ENCODE data around the gene KRTCAP2.
"Not testable (repeated sequence)": the region's sequence is repeated elsewhere in the genome, so short reads cannot be mapped to it uniquely, and the experiment has no call there.

Gene KRTCAP2

GRCh38 chr1:155200920-155201319, 27.8 kb upstream of the KRTCAP2 start:
- in situ Hi-C loops (cut with MboI; ENCODE audit: low sequenced_read_pairs): no loop called here

DNA sequence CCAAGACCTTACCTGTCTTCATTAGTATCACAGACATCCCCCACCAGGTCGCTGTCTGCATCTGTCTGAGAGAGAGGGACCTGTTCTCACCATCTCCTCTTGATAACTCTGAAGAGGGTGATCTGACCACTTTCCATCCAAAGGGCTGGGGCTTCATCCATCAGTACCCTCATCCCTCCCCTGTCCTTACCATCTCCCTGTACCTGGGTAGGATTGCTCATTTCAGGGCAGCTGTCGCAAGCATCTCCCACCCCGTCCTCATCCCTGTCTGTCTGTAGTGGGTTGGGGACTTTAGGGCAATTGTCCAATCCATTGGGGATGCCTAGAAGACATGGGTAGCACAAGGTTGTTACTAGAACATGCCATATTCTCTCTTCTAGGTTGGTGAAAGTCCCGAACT, 26.7 kb upstream of the KRTCAP2 start:
- in situ Hi-C loops (cut with MboI; ENCODE audit: low sequenced_read_pairs): no loop called here

DNA sequence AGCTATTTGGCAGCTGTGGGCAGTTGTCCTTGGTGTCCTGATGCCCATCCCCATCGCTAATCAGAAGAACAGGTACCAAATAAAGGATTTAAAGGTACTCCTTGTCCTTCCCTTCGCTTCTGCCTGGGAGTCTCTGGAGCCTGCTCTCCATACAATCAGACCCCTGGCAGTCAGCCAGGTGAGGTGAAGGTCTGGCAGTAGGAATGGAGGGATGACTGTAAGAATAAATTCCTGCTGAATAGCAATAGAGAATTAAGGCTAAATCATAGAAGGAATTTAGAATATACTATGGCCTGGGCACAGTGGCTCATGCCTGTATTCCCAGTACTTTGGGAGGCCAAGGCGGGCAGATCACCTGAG, 25.4 kb upstream of the KRTCAP2 start:
- in situ Hi-C loops (cut with MboI; ENCODE audit: low sequenced_read_pairs): no loop called here

- in situ Hi-C loops (cut with MboI; ENCODE audit: low sequenced_read_pairs): no loop called here
Measured at GRCh38 chr1:155197901-155198546, 24.9 kb upstream of the KRTCAP2 start.

GRCh38 chr1:155196893-155197638, 24.0 kb upstream of the KRTCAP2 start:
- in situ Hi-C loops (cut with MboI; ENCODE audit: low sequenced_read_pairs): no loop called here

DNA sequence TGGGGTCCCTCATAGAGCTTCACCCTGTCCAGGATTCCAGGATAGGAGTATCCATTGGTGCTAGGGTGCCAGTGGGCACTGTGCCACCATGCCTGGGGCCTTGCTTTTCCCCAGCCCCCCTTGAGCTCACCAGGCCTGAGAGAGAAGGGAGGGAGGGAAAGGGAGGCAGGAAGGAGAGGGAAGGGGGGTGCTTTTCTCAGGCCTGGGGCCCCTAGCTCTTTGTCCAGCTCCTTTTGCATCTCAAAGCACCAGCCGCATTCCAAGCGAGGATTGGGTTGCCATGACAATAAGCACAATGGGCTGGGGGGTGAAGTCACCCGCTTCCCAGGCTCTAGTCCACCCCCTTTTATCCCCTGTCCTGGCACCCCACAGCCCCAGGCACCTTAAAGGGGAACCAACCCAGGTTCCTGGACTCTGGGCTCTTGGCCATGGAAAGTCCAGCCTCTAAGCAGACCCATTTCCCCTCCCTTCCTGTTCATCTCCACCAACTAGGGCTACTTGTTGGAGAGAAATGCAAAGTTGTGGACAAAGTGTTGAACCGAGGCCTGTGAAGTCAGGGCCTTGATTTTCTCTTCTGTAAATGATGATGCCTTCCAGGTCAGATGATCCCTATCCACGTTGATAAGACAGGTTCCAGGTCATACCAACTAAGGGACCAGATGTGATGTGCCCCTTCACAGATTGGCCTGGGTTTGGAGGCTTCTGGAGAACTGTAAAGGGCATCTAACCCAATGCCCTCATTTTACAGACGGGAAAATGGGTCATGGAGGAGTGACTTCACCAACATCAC, 23.2 kb upstream of the KRTCAP2 start:
- in situ Hi-C loops (cut with MboI; ENCODE audit: low sequenced_read_pairs): no loop called here

DNA sequence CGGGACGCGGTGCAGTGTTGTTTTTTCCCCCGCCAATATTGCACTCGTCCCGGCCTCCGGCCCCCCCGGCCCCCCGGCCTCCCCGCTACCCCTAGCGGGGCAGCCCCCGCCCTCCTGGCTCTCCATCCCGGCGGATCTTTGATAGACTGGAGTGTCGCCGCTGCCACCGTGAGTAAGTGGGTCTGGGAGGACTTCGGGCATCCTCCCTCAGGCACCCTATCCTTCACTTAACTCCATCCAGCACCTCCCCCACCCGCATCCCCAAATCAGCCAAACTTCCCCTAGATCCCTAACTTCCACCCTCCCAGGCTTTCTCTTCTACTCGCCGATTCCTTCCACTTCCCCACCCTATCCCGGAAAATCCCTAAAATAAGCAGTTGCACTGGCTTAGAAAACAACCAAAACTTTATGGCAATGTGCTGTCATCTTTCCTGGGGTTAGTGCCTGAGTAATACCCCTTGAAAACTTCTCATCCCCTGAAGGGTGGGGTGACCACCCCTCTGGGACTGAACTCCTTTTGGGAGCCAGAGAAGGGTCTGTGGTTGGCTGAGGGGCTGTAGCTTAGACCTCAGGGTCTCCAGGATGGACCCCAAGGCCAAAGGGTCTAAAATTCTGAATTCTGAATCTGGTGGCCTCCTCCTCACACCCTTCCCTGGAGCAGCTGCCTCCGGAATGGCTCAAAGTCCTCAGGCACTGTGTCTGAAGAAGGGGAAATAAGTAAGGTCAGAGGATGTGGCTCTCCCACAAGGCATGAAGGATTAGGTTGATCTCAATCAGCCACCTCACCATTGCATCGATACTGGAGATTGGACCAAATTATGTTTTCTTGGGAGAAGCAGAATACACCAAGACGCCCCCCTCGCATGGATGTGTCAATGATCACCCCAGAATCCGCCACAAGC, 22.3 kb upstream of the KRTCAP2 start:
- in situ Hi-C loops (cut with MboI; ENCODE audit: low sequenced_read_pairs): no loop called here

- in situ Hi-C loops (cut with MboI; ENCODE audit: low sequenced_read_pairs): not testable (repeated sequence)
Measured at GRCh38 chr1:155193991-155194240, 20.8 kb upstream of the KRTCAP2 start.

GRCh38 chr1:155193275-155193990, 20.3 kb upstream of the KRTCAP2 start:
- in situ Hi-C loops (cut with MboI; ENCODE audit: low sequenced_read_pairs): no loop called here

GRCh38 chr1:155192346-155193274, 19.5 kb upstream of the KRTCAP2 start:
- in situ Hi-C loops (cut with MboI; ENCODE audit: low sequenced_read_pairs): no loop called here

GRCh38 chr1:155191904-155192303, 18.8 kb upstream of the KRTCAP2 start:
- in situ Hi-C loops (cut with MboI; ENCODE audit: low sequenced_read_pairs): no loop called here

GRCh38 chr1:155189926-155190325, 16.8 kb upstream of the KRTCAP2 start:
- in situ Hi-C loops (cut with MboI; ENCODE audit: low sequenced_read_pairs): not testable (repeated sequence)

GRCh38 chr1:155188268-155188667, 15.2 kb upstream of the KRTCAP2 start:
- in situ Hi-C loops (cut with MboI; ENCODE audit: low sequenced_read_pairs): no loop called here

DNA sequence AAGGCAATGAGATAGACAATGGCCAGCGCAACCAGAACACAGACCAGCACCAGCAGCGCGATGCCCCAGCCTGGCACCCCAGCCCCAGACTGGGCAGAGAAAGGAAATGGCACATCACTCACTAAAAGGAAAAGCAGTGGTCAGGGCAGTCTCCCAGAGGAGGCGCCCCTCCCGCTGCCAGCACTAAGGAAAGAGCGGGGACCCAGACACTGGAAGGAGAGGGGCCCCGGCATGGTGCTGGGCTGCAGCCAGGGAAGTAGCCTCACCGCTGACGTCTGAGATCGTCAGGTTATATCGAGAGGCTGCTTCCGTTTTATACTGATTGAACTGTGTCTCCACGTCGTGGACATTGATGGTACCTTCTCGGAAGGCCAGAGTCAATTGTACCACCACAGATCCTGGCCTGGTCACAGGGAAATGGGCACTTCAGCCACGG, 14.4 kb upstream of the KRTCAP2 start:
- in situ Hi-C loops (cut with MboI; ENCODE audit: low sequenced_read_pairs): no loop called here

DNA sequence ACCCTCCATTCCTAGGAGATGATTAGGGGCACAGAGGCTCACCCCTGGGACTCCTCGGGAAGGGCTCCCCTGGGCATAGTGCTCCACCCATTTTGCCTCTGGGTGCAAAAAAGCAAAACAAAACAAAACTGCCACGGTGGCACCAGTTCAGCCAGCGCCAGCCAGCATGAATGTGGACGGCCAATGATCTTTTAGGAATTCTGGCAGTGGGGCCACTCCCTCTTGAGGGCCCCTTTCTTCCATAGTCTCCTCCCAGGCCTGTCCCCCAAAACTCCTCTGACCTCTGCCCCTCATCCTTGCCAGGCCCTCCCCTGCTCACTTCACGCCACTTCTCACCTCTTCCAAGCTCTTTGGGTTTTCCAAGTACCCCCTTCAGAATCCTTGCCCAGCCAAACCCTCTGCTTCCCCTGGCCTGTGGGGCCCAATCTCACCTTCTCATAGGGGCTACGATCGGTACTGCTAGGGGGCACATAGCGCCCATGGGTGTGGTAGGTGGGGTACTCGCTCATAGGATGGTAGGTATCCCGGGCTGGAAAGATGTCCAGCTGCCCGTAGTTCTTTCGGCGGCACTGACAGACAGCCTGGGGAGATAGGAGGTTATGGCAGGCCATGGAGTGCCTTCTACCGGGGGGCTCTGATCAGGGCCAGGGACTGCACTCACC, 13.8 kb upstream of the KRTCAP2 start:
- in situ Hi-C loops (cut with MboI; ENCODE audit: low sequenced_read_pairs): no loop called here

GRCh38 chr1:155186067-155186793, 13.1 kb upstream of the KRTCAP2 start:
- in situ Hi-C loops (cut with MboI; ENCODE audit: low sequenced_read_pairs): no loop called here

GRCh38 chr1:155185783-155186066, 12.6 kb upstream of the KRTCAP2 start:
- in situ Hi-C loops (cut with MboI; ENCODE audit: low sequenced_read_pairs): no loop called here

Data from hTERT RPE-1 (cell line).